ENCODE measurements around the gene MFSD12.

GRCh38 chr19:3534375-3535234 lies 22.8 kb downstream of the MFSD12 start:
- no peak for TF ChIP-seq CTCF (IDR thresholded peaks at IDR 0.05)
- TF ChIP-seq POLR2A (IDR thresholded peaks at IDR 0.05) = no peak
